Esophagus muscularis mucosa (tissue), 3 donors: ENCODE data around the gene GABRA5.

ENCODE experiments used
- POLR2A ChIP-seq: fragments of 450-650 bp; IDR thresholded peaks from one replicate; pipeline ENCODE4 v1.6.1; 2017; ENCODE audit warnings: antibody characterized with exemption, moderate library complexity, mild to moderate bottlenecking, low read depth
- TF ChIP-seq, protein P1 (sequence below), 3 experiments: fragments of 200-600 bp in 2 of 3; fragments of 450-650 bp in 1 of 3; sonication (generic) in 2 of 3; IDR thresholded peaks; one replicate each; pipeline ENCODE4 v1.5.1; 2017 to 2019; ENCODE audit warnings: antibody characterized with exemption in 3 of 3, mild to moderate bottlenecking in 2 of 3, moderate library complexity in 1 of 3

DNA sequence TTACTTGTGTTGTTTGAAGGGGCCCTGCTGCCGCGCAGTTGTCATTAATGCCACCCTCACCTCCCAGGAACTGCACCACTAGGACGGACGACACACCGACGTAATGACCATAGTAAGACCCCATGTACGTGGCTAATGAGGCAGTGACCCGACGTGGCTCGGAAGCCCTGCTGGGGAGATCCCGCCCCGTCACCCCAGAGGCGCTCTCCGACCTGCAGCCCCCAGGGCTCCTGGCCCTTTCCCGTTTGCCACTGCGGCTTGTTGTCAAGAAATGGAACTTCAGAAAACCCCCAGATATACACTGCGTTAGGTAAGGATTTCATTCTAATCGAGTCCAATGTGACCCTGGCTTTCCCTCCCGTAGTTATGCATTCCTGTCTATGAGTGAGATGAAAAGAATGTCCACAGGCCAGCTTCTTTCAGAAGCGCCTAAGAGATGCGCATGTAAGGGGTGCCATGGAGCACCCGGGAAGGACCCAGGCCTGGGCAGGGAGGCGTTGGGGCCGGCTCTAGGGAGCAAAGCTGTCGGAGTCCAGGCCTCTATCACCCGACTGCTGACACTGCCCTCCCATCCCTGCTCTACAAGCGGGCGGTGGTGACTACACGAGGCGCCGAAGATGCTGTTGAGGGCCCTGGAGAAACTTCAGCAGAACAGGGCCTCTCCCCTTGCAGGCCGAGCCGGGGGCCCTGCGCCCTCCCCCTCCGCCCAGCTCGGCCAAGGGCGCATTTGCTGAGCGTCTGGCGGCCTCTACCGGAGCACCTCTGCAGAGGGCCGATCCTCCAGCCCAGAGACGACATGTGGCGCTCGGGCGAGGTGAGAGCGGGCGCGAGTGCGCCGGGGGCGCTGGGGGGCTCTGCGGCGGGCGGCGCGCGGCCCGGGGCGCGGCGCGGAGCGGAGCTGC is at the start of gene GABRA5:
- TF ChIP-seq POLR2A, result no peak
- TF ChIP-seq, protein P1, sequence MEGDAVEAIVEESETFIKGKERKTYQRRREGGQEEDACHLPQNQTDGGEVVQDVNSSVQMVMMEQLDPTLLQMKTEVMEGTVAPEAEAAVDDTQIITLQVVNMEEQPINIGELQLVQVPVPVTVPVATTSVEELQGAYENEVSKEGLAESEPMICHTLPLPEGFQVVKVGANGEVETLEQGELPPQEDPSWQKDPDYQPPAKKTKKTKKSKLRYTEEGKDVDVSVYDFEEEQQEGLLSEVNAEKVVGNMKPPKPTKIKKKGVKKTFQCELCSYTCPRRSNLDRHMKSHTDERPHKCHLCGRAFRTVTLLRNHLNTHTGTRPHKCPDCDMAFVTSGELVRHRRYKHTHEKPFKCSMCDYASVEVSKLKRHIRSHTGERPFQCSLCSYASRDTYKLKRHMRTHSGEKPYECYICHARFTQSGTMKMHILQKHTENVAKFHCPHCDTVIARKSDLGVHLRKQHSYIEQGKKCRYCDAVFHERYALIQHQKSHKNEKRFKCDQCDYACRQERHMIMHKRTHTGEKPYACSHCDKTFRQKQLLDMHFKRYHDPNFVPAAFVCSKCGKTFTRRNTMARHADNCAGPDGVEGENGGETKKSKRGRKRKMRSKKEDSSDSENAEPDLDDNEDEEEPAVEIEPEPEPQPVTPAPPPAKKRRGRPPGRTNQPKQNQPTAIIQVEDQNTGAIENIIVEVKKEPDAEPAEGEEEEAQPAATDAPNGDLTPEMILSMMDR (IDR thresholded peaks at IDR 0.05), result peak; percentile 40 to 46 (median 45)
